ENCODE results near the gene LY6G5C. TPM values are rescaled to one million over a fixed set of nuclear protein-coding genes. Genes with fewer than 3 reads are reported as not detected.

LY6G5C gene
- total RNA-seq, 1 donor from 2014 or later: 13.8 TPM

DNA sequence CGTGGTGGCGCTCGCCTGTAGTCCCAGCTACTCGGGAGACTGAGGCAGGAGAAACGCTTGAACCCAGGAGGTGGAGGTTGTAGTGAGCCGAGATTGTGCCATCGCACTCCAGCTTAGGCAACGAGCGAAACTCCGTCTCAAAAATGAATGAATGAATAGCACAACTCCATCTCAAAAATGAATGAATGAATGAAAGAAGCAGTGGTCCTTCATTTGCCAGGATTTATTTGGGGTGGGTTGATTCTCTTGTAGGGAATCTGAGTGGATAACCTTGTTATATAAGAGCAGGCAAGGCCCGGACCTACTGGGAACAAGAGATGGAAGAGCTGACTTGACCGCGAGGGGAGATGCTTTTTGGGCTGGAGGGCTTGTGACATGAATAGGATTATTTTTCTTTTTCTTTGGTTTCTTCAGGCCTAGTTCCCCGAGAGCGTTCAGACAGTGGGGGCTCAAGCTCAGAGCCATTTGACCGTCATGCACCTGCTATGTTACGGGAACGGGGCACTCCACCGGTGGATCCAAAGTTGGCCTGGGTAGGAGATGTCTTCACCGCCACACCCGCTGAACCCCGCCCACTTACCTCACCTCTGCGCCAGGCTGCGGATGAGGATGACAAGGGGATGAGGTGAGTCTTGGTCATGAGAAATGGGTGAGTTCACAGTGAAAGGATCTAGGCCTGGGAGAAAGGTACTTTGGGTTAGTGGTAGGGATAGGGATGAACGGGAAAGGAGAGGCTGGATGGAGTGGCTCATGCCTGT lies 50.5 kb downstream of the LY6G5C start:
- H3K36me3 Mint-ChIP-seq (ENCODE audit: unreplicated experiment): peaks cover 10% of the 10 kb centered on the region

DNA sequence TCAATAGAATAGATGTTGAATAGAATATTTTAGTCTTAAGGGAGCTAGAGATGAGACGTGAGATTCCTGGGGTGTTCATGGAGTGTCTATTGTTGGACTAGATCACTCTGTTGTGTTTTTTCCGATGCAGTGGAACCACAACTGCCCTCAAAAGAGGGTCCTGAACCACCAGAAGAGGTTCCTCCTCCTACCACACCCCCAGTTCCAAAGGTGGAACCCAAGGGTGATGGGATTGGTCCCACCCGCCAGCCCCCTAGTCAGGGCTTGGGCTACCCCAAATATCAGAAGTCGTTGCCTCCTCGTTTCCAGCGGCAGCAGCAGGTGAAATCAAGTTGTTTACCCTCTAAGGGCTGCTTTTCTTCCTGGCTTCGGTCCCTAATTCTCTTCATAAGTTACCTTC lies 51.9 kb downstream of the LY6G5C start:
- Mint-ChIP-seq H3K4me3 (ENCODE audit: unreplicated experiment) (no peak overlapping the region), H3K36me3 (ENCODE audit: unreplicated experiment) (peaks cover 10% of the 10 kb centered on the region), H3K4me1 (ENCODE audit: low read depth, unreplicated experiment) (peaks cover 3% of the 10 kb centered on the region), H3K27ac (ENCODE audit: unreplicated experiment) (no peak overlapping the region), H3K9me3 (ENCODE audit: unreplicated experiment) (peaks cover 6% of the 10 kb centered on the region), H3K27me3 (ENCODE audit: unreplicated experiment) (peaks cover 12% of the 10 kb centered on the region)
- TF ChIP-seq, protein P1, sequence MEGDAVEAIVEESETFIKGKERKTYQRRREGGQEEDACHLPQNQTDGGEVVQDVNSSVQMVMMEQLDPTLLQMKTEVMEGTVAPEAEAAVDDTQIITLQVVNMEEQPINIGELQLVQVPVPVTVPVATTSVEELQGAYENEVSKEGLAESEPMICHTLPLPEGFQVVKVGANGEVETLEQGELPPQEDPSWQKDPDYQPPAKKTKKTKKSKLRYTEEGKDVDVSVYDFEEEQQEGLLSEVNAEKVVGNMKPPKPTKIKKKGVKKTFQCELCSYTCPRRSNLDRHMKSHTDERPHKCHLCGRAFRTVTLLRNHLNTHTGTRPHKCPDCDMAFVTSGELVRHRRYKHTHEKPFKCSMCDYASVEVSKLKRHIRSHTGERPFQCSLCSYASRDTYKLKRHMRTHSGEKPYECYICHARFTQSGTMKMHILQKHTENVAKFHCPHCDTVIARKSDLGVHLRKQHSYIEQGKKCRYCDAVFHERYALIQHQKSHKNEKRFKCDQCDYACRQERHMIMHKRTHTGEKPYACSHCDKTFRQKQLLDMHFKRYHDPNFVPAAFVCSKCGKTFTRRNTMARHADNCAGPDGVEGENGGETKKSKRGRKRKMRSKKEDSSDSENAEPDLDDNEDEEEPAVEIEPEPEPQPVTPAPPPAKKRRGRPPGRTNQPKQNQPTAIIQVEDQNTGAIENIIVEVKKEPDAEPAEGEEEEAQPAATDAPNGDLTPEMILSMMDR (IDR thresholded peaks at IDR 0.05; ENCODE audit: partially characterized antibody, unreplicated experiment): no peak
- no peak for DNase-seq

More for the DNA sequence above, 50.5 kb downstream of the LY6G5C start:
- Mint-ChIP-seq H3K4me1 (ENCODE audit: low read depth, unreplicated experiment) (peaks cover 2% of the 10 kb centered on the region), H3K27ac (ENCODE audit: unreplicated experiment) (peak overlapping the region; percentile 38), H3K9me3 (ENCODE audit: unreplicated experiment) (peaks cover 6% of the 10 kb centered on the region), H3K4me3 (ENCODE audit: unreplicated experiment) (peak overlapping the region; percentile 42), H3K27me3 (ENCODE audit: unreplicated experiment) (peaks cover 16% of the 10 kb centered on the region)
- TF ChIP-seq, protein P1 (IDR thresholded peaks at IDR 0.05; ENCODE audit: partially characterized antibody, unreplicated experiment): no peak
- DNase-seq: no peak

DNA sequence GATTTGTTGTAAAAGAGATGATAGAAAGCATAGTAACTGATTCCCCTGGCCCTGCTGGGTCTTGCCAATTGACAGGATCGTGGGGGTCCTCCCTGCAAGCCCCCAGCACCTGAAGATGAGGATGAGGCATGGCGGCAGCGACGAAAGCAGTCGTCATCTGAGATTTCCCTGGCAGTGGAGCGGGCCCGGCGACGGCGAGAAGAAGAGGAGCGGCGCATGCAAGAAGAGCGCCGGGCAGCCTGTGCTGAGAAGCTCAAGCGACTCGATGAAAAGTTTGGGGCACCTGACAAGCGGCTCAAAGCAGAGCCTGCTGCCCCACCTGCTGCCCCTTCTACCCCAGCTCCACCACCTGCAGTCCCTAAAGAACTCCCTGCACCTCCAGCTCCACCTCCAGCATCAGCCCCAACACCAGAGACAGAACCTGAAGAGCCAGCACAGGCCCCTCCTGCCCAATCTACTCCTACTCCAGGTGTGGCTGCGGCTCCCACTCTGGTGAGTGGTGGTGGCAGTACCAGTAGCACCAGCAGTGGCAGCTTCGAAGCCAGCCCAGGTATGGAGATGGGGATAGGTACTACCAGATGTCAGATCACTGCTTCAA lies 53.1 kb downstream of the LY6G5C start:
- Mint-ChIP-seq H3K4me3 (ENCODE audit: unreplicated experiment) (peak overlapping the region; percentile 44), H3K27ac (ENCODE audit: unreplicated experiment) (peak overlapping the region; percentile 16), H3K4me1 (ENCODE audit: low read depth, unreplicated experiment) (peaks cover 10% of the 10 kb centered on the region), H3K27me3 (ENCODE audit: unreplicated experiment) (peaks cover 10% of the 10 kb centered on the region), H3K9me3 (ENCODE audit: unreplicated experiment) (peaks cover 6% of the 10 kb centered on the region), H3K36me3 (ENCODE audit: unreplicated experiment) (peaks cover 14% of the 10 kb centered on the region)
- no peak for DNase-seq
- TF ChIP-seq, protein P1 (IDR thresholded peaks at IDR 0.05; ENCODE audit: partially characterized antibody, unreplicated experiment): no peak

DNA sequence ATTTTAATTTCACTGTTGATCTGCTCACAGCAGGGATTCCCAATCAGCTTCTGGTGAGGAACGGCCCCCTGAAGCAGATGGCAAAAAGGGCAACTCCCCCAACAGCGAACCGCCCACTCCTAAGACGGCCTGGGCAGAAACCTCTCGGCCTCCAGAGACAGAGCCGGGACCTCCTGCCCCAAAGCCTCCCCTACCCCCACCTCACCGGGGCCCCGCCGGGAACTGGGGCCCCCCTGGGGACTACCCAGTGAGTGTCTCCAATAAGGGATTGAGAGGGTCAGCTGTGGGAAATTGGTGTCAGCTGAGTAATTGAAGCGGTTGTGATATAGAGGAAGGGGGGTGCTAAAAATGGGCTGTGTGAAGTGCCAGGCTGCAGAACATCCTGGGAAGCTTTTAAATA lies 53.9 kb downstream of the LY6G5C start:
- no peak for DNase-seq
- peaks cover 6% of the 10 kb centered on the region for H3K9me3 Mint-ChIP-seq (ENCODE audit: unreplicated experiment)
- H3K36me3 Mint-ChIP-seq (ENCODE audit: unreplicated experiment): peaks cover 14% of the 10 kb centered on the region
- no peak overlapping the region for H3K4me3 Mint-ChIP-seq (ENCODE audit: unreplicated experiment)
- TF ChIP-seq, protein P1 (IDR thresholded peaks at IDR 0.05; ENCODE audit: partially characterized antibody, unreplicated experiment): no peak
- no peak overlapping the region for H3K27ac Mint-ChIP-seq (ENCODE audit: unreplicated experiment)
- peaks cover 8% of the 10 kb centered on the region for H3K27me3 Mint-ChIP-seq (ENCODE audit: unreplicated experiment)
- peaks cover 17% of the 10 kb centered on the region for H3K4me1 Mint-ChIP-seq (ENCODE audit: low read depth, unreplicated experiment)

Small RNA genes lying within 50 kb of the gene (microRNA-seq; reads per million reads assigned to microRNA genes)
- gene MIR4646 (ENCODE audit: unreplicated experiment) (7.9 reads per million, percentile 42 among the genes with 10 or more reads in this experiment), gene MIR6832 (ENCODE audit: unreplicated experiment) (5.1 reads per million, percentile 33 among the genes with 10 or more reads in this experiment)

Other genes with a start within 250 kb of the LY6G5C start
- 3.6 TPM for gene MICB, start 182.9 kb downstream of the LY6G5C start, total RNA-seq (ENCODE audit: unreplicated experiment)
- not detected for gene MCCD1, start 152.1 kb downstream of the LY6G5C start, total RNA-seq (ENCODE audit: unreplicated experiment)
- gene DDX39B, start 139.1 kb downstream of the LY6G5C start, total RNA-seq (ENCODE audit: unreplicated experiment): 526 TPM
- 95.6 TPM for gene ATP6V1G2, start 134.5 kb downstream of the LY6G5C start, total RNA-seq (ENCODE audit: unreplicated experiment)
- gene NFKBIL1, start 133.5 kb downstream of the LY6G5C start, total RNA-seq (ENCODE audit: unreplicated experiment): 29.8 TPM
- not detected for gene LTA, start 108.8 kb downstream of the LY6G5C start, total RNA-seq (ENCODE audit: unreplicated experiment)
- gene TNF, start 105.5 kb downstream of the LY6G5C start, total RNA-seq (ENCODE audit: unreplicated experiment): not detected
- not detected for gene LTB, start 98.6 kb downstream of the LY6G5C start, total RNA-seq (ENCODE audit: unreplicated experiment)
- gene LST1, start 94.8 kb downstream of the LY6G5C start, total RNA-seq (ENCODE audit: unreplicated experiment): not detected
- not detected for gene NCR3, start 88.1 kb downstream of the LY6G5C start, total RNA-seq (ENCODE audit: unreplicated experiment)
- gene AIF1, start 65.8 kb downstream of the LY6G5C start, total RNA-seq (ENCODE audit: unreplicated experiment): not detected
- gene PRRC2A, start 60.4 kb downstream of the LY6G5C start, total RNA-seq (ENCODE audit: unreplicated experiment): 303 TPM
- 804 TPM for gene BAG6, start 28.4 kb downstream of the LY6G5C start, total RNA-seq (ENCODE audit: unreplicated experiment)
- gene APOM, start 25.2 kb downstream of the LY6G5C start, total RNA-seq (ENCODE audit: unreplicated experiment): 1.5 TPM
- gene C6orf47, start 20.3 kb downstream of the LY6G5C start, total RNA-seq (ENCODE audit: unreplicated experiment): 28.8 TPM
- 30.1 TPM for gene GPANK1, start 16.1 kb downstream of the LY6G5C start, total RNA-seq (ENCODE audit: unreplicated experiment)
- 214 TPM for gene CSNK2B, start 15.0 kb downstream of the LY6G5C start, total RNA-seq (ENCODE audit: unreplicated experiment)
- 43.1 TPM for gene LY6G5B, start 11.1 kb downstream of the LY6G5C start, total RNA-seq (ENCODE audit: unreplicated experiment)
- gene ABHD16A, start 22.3 kb upstream of the LY6G5C start, total RNA-seq (ENCODE audit: unreplicated experiment): 120 TPM
- gene LY6G6F, start 25.8 kb upstream of the LY6G5C start, total RNA-seq (ENCODE audit: unreplicated experiment): not detected
- gene LY6G6D, start 34.3 kb upstream of the LY6G5C start, total RNA-seq (ENCODE audit: unreplicated experiment): not detected
- 1.8 TPM for gene LY6G6C, start 40.7 kb upstream of the LY6G5C start, total RNA-seq (ENCODE audit: unreplicated experiment)
- gene MPIG6B, start 42.3 kb upstream of the LY6G5C start, total RNA-seq (ENCODE audit: unreplicated experiment): not detected
- 266 TPM for gene DDAH2, start 48.2 kb upstream of the LY6G5C start, total RNA-seq (ENCODE audit: unreplicated experiment)
- 310 TPM for gene CLIC1, start 55.5 kb upstream of the LY6G5C start, total RNA-seq (ENCODE audit: unreplicated experiment)
- gene MSH5, start 58.9 kb upstream of the LY6G5C start, total RNA-seq (ENCODE audit: unreplicated experiment): 25.7 TPM
- gene SAPCD1, start 81.6 kb upstream of the LY6G5C start, total RNA-seq (ENCODE audit: unreplicated experiment): 3.7 TPM
- 3.2 TPM for gene VWA7, start 96.3 kb upstream of the LY6G5C start, total RNA-seq (ENCODE audit: unreplicated experiment)
- 204 TPM for gene VARS1, start 114.7 kb upstream of the LY6G5C start, total RNA-seq (ENCODE audit: unreplicated experiment)
- 68.2 TPM for gene LSM2, start 125.9 kb upstream of the LY6G5C start, total RNA-seq (ENCODE audit: unreplicated experiment)
- 2.5 TPM for gene HSPA1L, start 134.2 kb upstream of the LY6G5C start, total RNA-seq (ENCODE audit: unreplicated experiment)
- 54.3 TPM for gene HSPA1A, start 134.5 kb upstream of the LY6G5C start, total RNA-seq (ENCODE audit: unreplicated experiment)
- gene HSPA1B, start 146.7 kb upstream of the LY6G5C start, total RNA-seq (ENCODE audit: unreplicated experiment): 93.9 TPM
- gene NEU1, start 181.8 kb upstream of the LY6G5C start, total RNA-seq (ENCODE audit: unreplicated experiment): 40.2 TPM
- gene SLC44A4, start 197.9 kb upstream of the LY6G5C start, total RNA-seq (ENCODE audit: unreplicated experiment): not detected
- gene EHMT2, start 216.6 kb upstream of the LY6G5C start, total RNA-seq (ENCODE audit: unreplicated experiment): 113 TPM
- gene ZBTB12, start 221.0 kb upstream of the LY6G5C start, total RNA-seq (ENCODE audit: unreplicated experiment): 16.2 TPM
- not detected for gene C2, start 246.7 kb upstream of the LY6G5C start, total RNA-seq (ENCODE audit: unreplicated experiment)

All from glutamatergic neuron (in vitro differentiated cells).